ENCODE data around the gene TNNT2.

The TNNT2 gene

DNA sequence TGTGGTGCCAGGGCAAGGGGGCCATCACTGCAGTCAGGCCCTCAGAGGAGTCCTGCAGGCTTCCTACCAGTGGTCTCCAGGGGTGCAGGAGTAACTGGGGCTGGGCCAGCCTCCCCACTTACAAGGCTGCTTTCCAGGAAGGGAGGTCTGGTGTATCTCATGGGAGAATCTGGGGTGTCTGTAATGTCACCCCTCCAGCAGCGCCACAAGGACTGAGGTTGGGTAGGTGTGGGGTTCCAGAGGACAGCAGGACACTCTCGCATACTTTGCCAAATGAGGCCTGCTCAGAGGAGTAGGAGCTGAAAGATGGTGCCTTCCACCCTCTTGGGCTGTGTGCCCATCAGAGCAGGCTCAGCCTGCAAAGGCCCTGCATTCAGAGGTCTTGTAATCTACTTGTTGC lies 46.9 kb downstream of the TNNT2 start:
- no peaks in the 10 kb centered on the region for H3K9me3 ChIP-seq
- H3K9ac ChIP-seq = no peak overlapping the region
- no peaks in the 10 kb centered on the region for H4K20me1 ChIP-seq
- no peak overlapping the region for H3K27ac ChIP-seq
- TF ChIP-seq Cebpa-rat (IDR thresholded peaks at IDR 0.05) = no peak
- peaks cover 19% of the 10 kb centered on the region for H3K4me1 ChIP-seq
- no peak overlapping the region for H3K4me3 ChIP-seq
- no peaks in the 10 kb centered on the region for H3K36me3 ChIP-seq
- no peaks in the 10 kb centered on the region for H3K27me3 ChIP-seq
- peak overlapping the region; percentile 59 for H3K4me2 ChIP-seq

GRCh38 chr1:201329801-201330200 lies 47.7 kb downstream of the TNNT2 start:
- no peak for TF ChIP-seq Cebpa-rat (IDR thresholded peaks at IDR 0.05)
- Histone ChIP-seq H3K9me3 (no peaks in the 10 kb centered on the region), H4K20me1 (no peaks in the 10 kb centered on the region), H3K27me3 (no peaks in the 10 kb centered on the region), H3K36me3 (no peaks in the 10 kb centered on the region), H3K4me1 (peaks cover 19% of the 10 kb centered on the region), H3K4me3 (no peak overlapping the region), H3K4me2 (no peak overlapping the region), H3K9ac (no peak overlapping the region), H3K27ac (no peak overlapping the region)

DNA sequence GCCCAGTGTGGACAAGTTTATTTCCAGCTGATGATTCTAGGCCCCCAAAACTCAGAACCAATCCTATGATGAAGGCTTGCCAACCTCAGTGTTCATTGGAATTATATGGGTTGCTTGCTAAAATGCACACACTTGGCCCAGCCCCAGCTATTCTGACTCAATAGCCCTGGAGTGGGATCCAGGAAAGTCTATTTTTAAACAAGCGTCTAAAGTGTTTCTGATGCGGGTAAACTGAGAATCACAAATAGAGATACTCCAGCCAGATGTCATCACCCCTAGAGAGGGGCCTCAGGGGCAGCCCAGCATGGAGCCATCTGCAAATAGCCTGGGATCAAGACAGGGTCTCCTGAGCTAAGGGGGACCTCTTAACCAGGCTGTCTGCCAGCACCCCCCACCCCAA lies 48.2 kb downstream of the TNNT2 start:
- H3K9me3 ChIP-seq = no peaks in the 10 kb centered on the region
- no peak overlapping the region for H3K9ac ChIP-seq
- H3K4me3 ChIP-seq = no peak overlapping the region
- H3K27ac ChIP-seq = no peak overlapping the region
- TF ChIP-seq Cebpa-rat (IDR thresholded peaks at IDR 0.05) = no peak
- no peaks in the 10 kb centered on the region for H3K36me3 ChIP-seq
- no peaks in the 10 kb centered on the region for H4K20me1 ChIP-seq
- H3K4me2 ChIP-seq = no peak overlapping the region
- H3K4me1 ChIP-seq = peaks cover 19% of the 10 kb centered on the region
- H3K27me3 ChIP-seq = no peaks in the 10 kb centered on the region

DNA sequence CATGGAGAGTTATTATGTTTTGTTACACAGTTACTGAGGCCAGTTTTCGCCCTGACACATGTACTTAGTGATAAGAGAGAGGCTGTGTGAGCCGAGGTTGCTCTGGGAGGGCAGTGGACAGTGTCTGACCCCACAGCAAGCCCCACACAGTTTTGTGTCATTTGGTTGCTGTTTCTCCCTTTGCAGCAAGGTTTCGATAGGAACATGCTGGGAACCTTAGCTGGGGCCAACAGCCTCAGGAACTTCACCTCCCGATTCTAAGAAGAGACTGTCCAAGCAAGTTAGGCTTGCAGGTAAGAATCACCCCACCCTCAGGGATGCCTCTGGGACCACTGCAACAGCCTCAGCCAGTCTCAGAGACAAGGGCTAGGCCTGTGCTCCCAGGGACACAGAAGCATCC lies 48.9 kb downstream of the TNNT2 start:
- no peaks in the 10 kb centered on the region for H3K27me3 ChIP-seq
- no peaks in the 10 kb centered on the region for H3K9me3 ChIP-seq
- no peak overlapping the region for H3K4me2 ChIP-seq
- H3K4me3 ChIP-seq = no peak overlapping the region
- H3K36me3 ChIP-seq = no peaks in the 10 kb centered on the region
- H3K9ac ChIP-seq = no peak overlapping the region
- peaks cover 19% of the 10 kb centered on the region for H3K4me1 ChIP-seq
- no peak overlapping the region for H3K27ac ChIP-seq
- H4K20me1 ChIP-seq = no peaks in the 10 kb centered on the region
- TF ChIP-seq Cebpa-rat (IDR thresholded peaks at IDR 0.05) = no peak

DNA sequence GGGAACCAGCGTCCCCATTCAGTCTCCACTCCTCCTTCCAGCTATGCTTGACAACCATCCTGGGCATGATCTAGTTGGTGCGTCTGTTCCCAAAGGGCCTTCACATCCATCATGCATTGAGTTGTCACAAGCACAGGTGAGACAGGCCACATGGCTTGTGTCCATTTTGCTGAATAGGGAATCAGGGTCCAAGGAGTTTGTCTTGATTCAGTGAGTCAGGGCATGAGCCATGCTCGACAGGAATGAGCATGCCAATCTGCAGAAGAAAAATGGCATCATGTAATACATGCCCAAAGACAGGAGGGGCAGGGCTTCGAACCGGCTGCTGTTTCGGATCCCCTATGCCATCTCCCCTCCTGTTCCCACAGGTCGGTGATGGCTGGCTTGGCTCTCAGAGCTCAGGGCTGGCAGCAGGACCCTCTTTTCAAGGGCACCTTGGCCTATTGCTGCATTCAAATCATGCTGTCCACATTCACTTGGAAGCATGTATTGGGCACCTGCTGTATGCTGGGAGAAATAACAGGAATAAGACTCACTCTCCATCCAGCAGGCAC lies 49.7 kb downstream of the TNNT2 start:
- H4K20me1 ChIP-seq = no peaks in the 10 kb centered on the region
- peaks cover 19% of the 10 kb centered on the region for H3K4me1 ChIP-seq
- no peaks in the 10 kb centered on the region for H3K27me3 ChIP-seq
- no peaks in the 10 kb centered on the region for H3K9me3 ChIP-seq
- no peak overlapping the region for H3K27ac ChIP-seq
- TF ChIP-seq Cebpa-rat (IDR thresholded peaks at IDR 0.05) = no peak
- no peaks in the 10 kb centered on the region for H3K36me3 ChIP-seq
- H3K9ac ChIP-seq = no peak overlapping the region
- H3K4me3 ChIP-seq = no peak overlapping the region
- no peak overlapping the region for H3K4me2 ChIP-seq

DNA sequence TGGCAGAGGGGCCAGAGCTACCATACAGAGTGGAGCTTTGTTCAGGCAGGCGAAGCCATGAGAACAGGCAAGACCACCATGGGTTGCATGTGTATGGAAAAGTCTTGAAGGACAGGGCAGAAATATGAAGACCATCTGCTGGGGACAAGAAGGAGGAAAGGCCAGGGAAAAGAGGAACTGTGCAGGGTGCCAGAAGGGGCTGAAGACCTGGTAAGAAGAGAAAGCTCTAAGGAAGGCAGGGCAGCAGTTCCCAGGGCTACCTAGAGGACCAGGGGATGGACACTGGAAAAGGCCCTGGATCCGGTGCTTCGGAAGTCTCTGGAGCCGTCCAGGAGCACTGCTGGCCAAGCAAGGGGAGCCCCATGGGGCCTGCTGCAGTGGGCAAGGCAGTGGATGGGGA lies 50.8 kb downstream of the TNNT2 start:
- no peak overlapping the region for H3K27ac ChIP-seq
- H4K20me1 ChIP-seq = no peaks in the 10 kb centered on the region
- H3K4me3 ChIP-seq = no peak overlapping the region
- H3K9ac ChIP-seq = no peak overlapping the region
- no peak overlapping the region for H3K4me2 ChIP-seq
- H3K9me3 ChIP-seq = no peaks in the 10 kb centered on the region
- H3K36me3 ChIP-seq = no peaks in the 10 kb centered on the region
- TF ChIP-seq Cebpa-rat (IDR thresholded peaks at IDR 0.05) = no peak
- H3K27me3 ChIP-seq = no peaks in the 10 kb centered on the region
- H3K4me1 ChIP-seq = peaks cover 19% of the 10 kb centered on the region

- Histone ChIP-seq H4K20me1 (no peaks in the 10 kb centered on the region), H3K36me3 (no peaks in the 10 kb centered on the region), H3K4me2 (no peak overlapping the region)
These were observed 51.8 kb downstream of the TNNT2 start for GRCh38 chr1:201325678-201326060.

DNA sequence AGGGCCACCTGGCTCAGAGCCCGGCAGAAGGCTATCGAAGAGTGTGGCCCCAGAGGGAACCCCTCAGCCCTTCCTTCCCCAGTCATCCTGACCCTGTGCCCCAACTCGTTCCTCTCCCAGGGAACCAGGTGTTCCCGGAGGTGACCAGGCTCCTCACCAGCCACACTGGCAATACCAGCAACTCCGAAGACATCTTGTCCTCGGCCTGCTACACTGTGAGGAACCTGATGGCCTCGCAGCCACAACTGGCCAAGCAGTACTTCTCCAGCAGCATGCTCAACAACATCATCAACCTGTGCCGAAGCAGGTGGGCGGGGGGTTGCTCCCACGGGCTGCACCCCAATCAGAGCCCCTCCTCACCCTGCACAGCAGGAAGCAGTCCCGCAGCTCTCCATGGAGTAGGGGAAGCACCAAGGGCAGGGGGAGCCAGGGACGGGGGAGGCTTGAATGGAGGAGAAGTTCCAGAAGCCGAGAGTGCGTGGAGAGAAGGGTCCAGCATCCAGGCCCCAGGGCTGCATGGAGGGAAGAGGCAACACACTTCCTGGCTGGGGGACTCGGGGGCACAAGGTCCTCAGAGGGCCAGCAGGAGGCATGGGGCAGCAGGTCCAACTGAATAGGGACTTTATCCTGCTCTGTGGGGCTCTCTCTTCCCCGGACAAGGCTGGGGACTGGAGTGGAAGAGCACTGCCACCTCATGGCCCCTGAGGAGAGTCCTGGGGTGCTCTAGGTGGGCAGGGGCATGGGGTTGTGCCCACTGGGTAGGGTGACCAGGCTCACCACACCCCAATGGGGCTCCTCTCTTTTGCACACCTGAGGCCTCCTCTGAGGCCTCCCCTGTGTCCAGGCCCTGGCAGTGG lies 52.4 kb downstream of the TNNT2 start:
- Histone ChIP-seq H3K27me3 (no peaks in the 10 kb centered on the region), H3K9me3 (no peaks in the 10 kb centered on the region), H3K4me1 (0 out of 2 replicates have a peak, but pooled peaks cover 5% of the 10 kb centered on the region), H3K27ac (no peak overlapping the region), H3K36me3 (no peaks in the 10 kb centered on the region), H4K20me1 (no peaks in the 10 kb centered on the region), H3K4me2 (no peak overlapping the region), H3K4me3 (no peak overlapping the region), H3K9ac (no peak overlapping the region)
- TF ChIP-seq Cebpa-rat (IDR thresholded peaks at IDR 0.05) = no peak

More at GRCh38 chr1:201325678-201326060, 51.8 kb downstream of the TNNT2 start:
- Histone ChIP-seq H3K9me3 (no peaks in the 10 kb centered on the region), H3K4me3 (no peak overlapping the region), H3K4me1 (peaks cover 9% of the 10 kb centered on the region), H3K9ac (no peak overlapping the region), H3K27me3 (no peaks in the 10 kb centered on the region), H3K27ac (no peak overlapping the region)
- TF ChIP-seq Cebpa-rat (IDR thresholded peaks at IDR 0.05) = no peak

DNA sequence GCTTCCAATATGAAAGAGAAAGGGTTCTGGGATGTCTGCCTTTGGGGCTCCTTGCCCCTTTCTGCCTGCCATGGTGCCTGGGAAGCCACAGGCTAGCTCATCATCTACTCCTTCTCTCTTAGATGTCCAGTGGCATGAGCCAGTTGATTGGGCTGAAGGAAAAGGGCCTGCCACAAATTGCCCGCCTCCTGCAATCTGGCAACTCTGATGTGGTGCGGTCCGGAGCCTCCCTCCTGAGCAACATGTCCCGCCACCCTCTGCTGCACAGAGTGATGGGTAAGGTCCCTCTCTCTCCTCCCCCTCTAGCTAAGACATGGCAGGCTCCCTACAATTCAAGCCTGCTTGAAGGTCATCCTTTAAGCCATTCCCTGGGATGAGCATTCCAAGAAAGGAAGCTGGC lies 53.2 kb downstream of the TNNT2 start:
- no peak overlapping the region for H3K9ac ChIP-seq
- no peak overlapping the region for H3K27ac ChIP-seq
- 0 out of 2 replicates have a peak, but pooled peaks cover 2% of the 10 kb centered on the region for H3K4me1 ChIP-seq
- no peaks in the 10 kb centered on the region for H3K27me3 ChIP-seq
- no peak overlapping the region for H3K4me3 ChIP-seq
- H4K20me1 ChIP-seq = no peaks in the 10 kb centered on the region
- no peaks in the 10 kb centered on the region for H3K9me3 ChIP-seq
- H3K36me3 ChIP-seq = no peaks in the 10 kb centered on the region
- no peak overlapping the region for H3K4me2 ChIP-seq
- no peak for TF ChIP-seq Cebpa-rat (IDR thresholded peaks at IDR 0.05)

GRCh38 chr1:201322653-201323510 lies 54.6 kb downstream of the TNNT2 start:
- Histone ChIP-seq H3K4me3 (no peak overlapping the region), H3K4me2 (no peak overlapping the region), H3K9me3 (no peaks in the 10 kb centered on the region), H3K27ac (no peak overlapping the region), H3K9ac (no peak overlapping the region), H3K27me3 (no peaks in the 10 kb centered on the region), H4K20me1 (no peaks in the 10 kb centered on the region), H3K36me3 (no peaks in the 10 kb centered on the region), H3K4me1 (no peaks in the 10 kb centered on the region)
- TF ChIP-seq Cebpa-rat (IDR thresholded peaks at IDR 0.05) = no peak

All from BLaER1 (cell line).